ENCODE measurements around the gene DNAH8.

DNAH8 gene

DNA sequence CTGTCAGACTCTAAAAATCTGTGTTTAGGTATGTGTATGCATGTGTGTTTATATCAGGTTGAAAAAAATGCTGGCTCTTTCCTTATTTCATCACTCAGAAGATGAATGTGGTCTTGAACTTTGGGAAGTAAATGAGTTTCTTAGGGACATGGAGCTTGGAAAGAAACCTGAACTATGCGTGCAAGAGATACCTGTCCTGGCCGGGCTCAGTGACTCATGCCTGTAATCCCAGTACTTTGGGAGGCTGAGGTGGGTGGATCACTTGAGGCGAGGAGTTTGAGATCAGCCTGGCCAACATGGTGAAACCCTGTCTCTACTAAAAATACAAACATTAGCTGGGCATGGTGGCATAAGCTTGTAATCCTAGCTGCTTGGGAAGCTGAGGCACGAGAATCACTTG is 329.1 kb downstream of the DNAH8 start:
- Histone ChIP-seq H3K9me3 (no peaks in the 10 kb centered on the region), H3K27ac (no peak overlapping the region), H3K4me1 (ENCODE audit: control insufficient read depth in 1 of 2, insufficient read depth in 1 of 2, low read depth in 1 of 2, low read length in 1 of 2) (no peaks in the 10 kb centered on the region), H3K4me3 (ENCODE audit: low read depth in 1 of 2, low read length in 1 of 2) (no peak overlapping the region), H3K36me3 (no peaks in the 10 kb centered on the region), H3K27me3 (peaks cover 69% of the 10 kb centered on the region)
- TF ChIP-seq CTCF (IDR thresholded peaks at IDR 0.05), result no peak

GRCh38 chr6:39047434-39048327 is 332.6 kb downstream of the DNAH8 start:
- TF ChIP-seq CTCF (IDR thresholded peaks at IDR 0.05), result no peak
- Histone ChIP-seq H3K9me3 (no peaks in the 10 kb centered on the region), H3K27ac (no peak overlapping the region), H3K36me3 (no peaks in the 10 kb centered on the region), H3K4me3 (ENCODE audit: low read depth in 1 of 2, low read length in 1 of 2) (no peak overlapping the region), H3K27me3 (peaks cover 78% of the 10 kb centered on the region), H3K4me1 (ENCODE audit: control insufficient read depth in 1 of 2, insufficient read depth in 1 of 2, low read depth in 1 of 2, low read length in 1 of 2) (no peaks in the 10 kb centered on the region)

GRCh38 chr6:39048481-39049399 is 333.6 kb downstream of the DNAH8 start, which contains the start of gene GLP1R:
Gene GLP1R, plus strand, starts transcription at chr6:39048781. Its CDS starts 60 bp downstream, at chr6:39048841.
- no peaks in the 10 kb centered on the region for H3K36me3 ChIP-seq
- TF ChIP-seq CTCF (IDR thresholded peaks at IDR 0.05), result no peak
- no peaks in the 10 kb centered on the region for H3K4me1 ChIP-seq (ENCODE audit: control insufficient read depth in 1 of 2, insufficient read depth in 1 of 2, low read depth in 1 of 2, low read length in 1 of 2)
- no peaks in the 10 kb centered on the region for H3K9me3 ChIP-seq
- no peak within 1 kb of the TSS for H3K27ac ChIP-seq
- no peak within 1 kb of the TSS for H3K4me3 ChIP-seq (ENCODE audit: low read depth in 1 of 2, low read length in 1 of 2)
- H3K27me3 ChIP-seq, result peaks cover 80% of the 10 kb centered on the region

- H3K9me3 ChIP-seq, result no peaks in the 10 kb centered on the region
- H3K4me3 ChIP-seq (ENCODE audit: low read depth in 1 of 2, low read length in 1 of 2), result no peak overlapping the region
- no peak for TF ChIP-seq CTCF (IDR thresholded peaks at IDR 0.05)
- no peaks in the 10 kb centered on the region for H3K4me1 ChIP-seq (ENCODE audit: control insufficient read depth in 1 of 2, insufficient read depth in 1 of 2, low read depth in 1 of 2, low read length in 1 of 2)
- H3K27me3 ChIP-seq, result peaks cover 70% of the 10 kb centered on the region
- H3K36me3 ChIP-seq, result no peaks in the 10 kb centered on the region
- H3K27ac ChIP-seq, result no peak overlapping the region
Measured at GRCh38 chr6:39049575-39050283, 334.6 kb downstream of the DNAH8 start.

DNA sequence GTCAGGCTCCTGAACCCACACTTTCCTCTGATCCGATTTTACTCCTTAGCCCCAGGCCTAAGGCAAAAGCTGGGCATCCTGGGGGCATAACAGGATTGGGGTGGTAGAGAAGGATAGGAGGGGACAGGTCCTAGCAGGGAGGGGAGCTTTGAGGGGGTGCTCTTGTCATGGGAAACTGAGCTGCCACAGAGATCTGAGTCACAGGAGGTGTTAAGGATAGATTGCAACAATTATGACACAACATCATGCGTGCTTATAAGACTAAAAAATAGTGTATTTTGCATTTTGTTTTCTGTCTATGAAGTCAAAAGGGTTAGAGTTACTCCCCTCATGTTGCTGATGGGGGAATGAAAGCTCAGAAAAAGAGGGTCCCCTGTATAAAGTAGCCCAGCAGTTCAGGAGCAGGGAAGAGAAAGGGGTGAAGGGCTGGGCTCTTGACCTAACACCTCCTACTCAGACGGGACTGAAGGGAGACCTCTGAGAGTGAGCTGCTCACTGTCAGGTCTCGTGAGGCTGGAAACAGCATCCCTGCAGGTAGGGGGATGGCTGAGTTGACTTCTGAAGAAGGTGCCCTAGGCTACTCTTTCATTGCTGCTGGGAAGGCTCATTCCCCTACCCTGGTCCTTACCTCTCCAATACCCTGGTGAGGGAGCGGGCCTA is 335.5 kb downstream of the DNAH8 start:
- H3K36me3 ChIP-seq, result no peaks in the 10 kb centered on the region
- no peak overlapping the region for H3K4me3 ChIP-seq (ENCODE audit: low read depth in 1 of 2, low read length in 1 of 2)
- H3K27me3 ChIP-seq, result peaks cover 70% of the 10 kb centered on the region
- H3K9me3 ChIP-seq, result no peaks in the 10 kb centered on the region
- no peaks in the 10 kb centered on the region for H3K4me1 ChIP-seq (ENCODE audit: control insufficient read depth in 1 of 2, insufficient read depth in 1 of 2, low read depth in 1 of 2, low read length in 1 of 2)
- TF ChIP-seq CTCF (IDR thresholded peaks at IDR 0.05), result no peak
- no peak overlapping the region for H3K27ac ChIP-seq
